Stimulated activated CD8-positive, alpha-beta memory T cell treated with anti-CD3 and anti-CD28 coated beads, Interleukin-15, amount 100 ng/mL, for 24 hours (primary cell): ENCODE results near the gene SUSD1.

Source experiments
- DNase-seq: peaks from one replicate; pipeline ENCODE4 v3.0.0-alpha.2; 2020; ENCODE audit warnings: low read depth

SUSD1 gene

GRCh38 chr9:112012026-112012902 lies 162.8 kb downstream of the SUSD1 start:
- DNase-seq: no peak

GRCh38 chr9:112011051-112011620 lies 164.0 kb downstream of the SUSD1 start:
- no peak for DNase-seq

GRCh38 chr9:112010537-112010936 lies 164.6 kb downstream of the SUSD1 start:
- no peak for DNase-seq

- DNase-seq: no peak
Measured at GRCh38 chr9:112009656-112010055, 165.4 kb downstream of the SUSD1 start.

GRCh38 chr9:112007575-112008240 lies 167.4 kb downstream of the SUSD1 start:
- DNase-seq: no peak

- DNase-seq: no peak
Measured at GRCh38 chr9:112006361-112007020, 168.6 kb downstream of the SUSD1 start.

- DNase-seq: no peak
Measured at GRCh38 chr9:112005939-112006338, 169.2 kb downstream of the SUSD1 start.

GRCh38 chr9:112003538-112003937 lies 171.6 kb downstream of the SUSD1 start:
- no peak for DNase-seq

- no peak for DNase-seq
Measured at GRCh38 chr9:112002847-112003457, 172.1 kb downstream of the SUSD1 start.

GRCh38 chr9:112002131-112002846 lies 172.8 kb downstream of the SUSD1 start:
- DNase-seq: no peak

- no peak for DNase-seq
Measured at GRCh38 chr9:112000743-112001142, 174.4 kb downstream of the SUSD1 start.

- DNase-seq: no peak
Measured at GRCh38 chr9:111999319-111999718, 175.8 kb downstream of the SUSD1 start.

GRCh38 chr9:111997831-111998230 lies 177.3 kb downstream of the SUSD1 start:
- no peak for DNase-seq

GRCh38 chr9:111994831-111995458 lies 180.2 kb downstream of the SUSD1 start:
- DNase-seq: no peak

GRCh38 chr9:111993319-111993718 lies 181.8 kb downstream of the SUSD1 start:
- DNase-seq: no peak

- no peak for DNase-seq
Measured at GRCh38 chr9:111992523-111992922, 182.6 kb downstream of the SUSD1 start.

GRCh38 chr9:111991179-111991578 lies 183.9 kb downstream of the SUSD1 start:
- no peak for DNase-seq
